Caco-2 (cell line): Measurements from ENCODE around the gene NUDCD2. TPM values are rescaled to one million over a fixed set of nuclear protein-coding genes. Genes with fewer than 3 reads are reported as not detected.

Experiments used
- BruUV-seq: library from RNA; stranded (reverse); fragments of 400-500 nt; replicated peaks from 2 replicates; lab custom pipeline; 2021; lab: Mats Ljungman, UMichigan
- CTCF ChIA-PET: fragments of 300-600 bp; sonication (Branson Sonifier 250); formaldehyde crosslinking; loops from one replicate; lab custom pipeline; 2022; ENCODE audit warnings: antibody characterized with exemption; lab: Charles Lee
- POLR2A ChIA-PET: fragments of 300-600 bp; sonication (Branson Sonifier 250); formaldehyde crosslinking; loops from one replicate; lab custom pipeline; 2022; ENCODE audit warnings: antibody characterized with exemption; lab: Charles Lee
- DNase-seq, 2 experiments: peaks; one replicate each; pipeline versions ENCODE4 v3.0.0 to v3.0.0-alpha.2; 2020 to 2022
- H3K27me3 ChIP-seq: replicated peaks from 2 replicates; pipeline ENCODE4 v1.6.0; 2011; ENCODE audit warnings: low read length; ENCODE audit not compliant: control insufficient read depth, insufficient read depth
- H3K36me3 ChIP-seq: 2 replicates; pipeline ENCODE4 v1.5.1; 2011; ENCODE audit warnings: low read length; ENCODE audit not compliant: control insufficient read depth, insufficient read depth
- H3K4me1 ChIP-seq: fragments of 250-450 bp; sonication (Bioruptor Pico); 2 replicates; pipeline ENCODE4 v1.5.1; 2020; ENCODE audit warnings: mild to moderate bottlenecking
- H3K4me3 ChIP-seq: 2 replicates; pipeline ENCODE4 v1.5.1; 2011; ENCODE audit warnings: low read depth, mild to moderate bottlenecking, control low read depth, low read length
- H3K9me3 ChIP-seq: fragments of 250-450 bp; sonication (Bioruptor Pico); 2 replicates; pipeline ENCODE4 v1.5.1; 2020; ENCODE audit warnings: mild to moderate bottlenecking, moderate library complexity
- H3K27ac Mint-ChIP-seq: one replicate; pipeline ENCODE4 v1.8.0; 2022; ENCODE audit warnings: mixed read lengths; ENCODE audit not compliant: unreplicated experiment
- H3K27me3 Mint-ChIP-seq: one replicate; pipeline ENCODE4 v1.8.0; 2022; ENCODE audit warnings: mixed read lengths; ENCODE audit not compliant: insufficient read depth, unreplicated experiment
- H3K36me3 Mint-ChIP-seq: one replicate; pipeline ENCODE4 v1.8.0; 2022; ENCODE audit warnings: mild to moderate bottlenecking, mixed read lengths; ENCODE audit not compliant: insufficient read depth, unreplicated experiment
- H3K4me1 Mint-ChIP-seq: one replicate; pipeline ENCODE4 v1.8.0; 2022; ENCODE audit warnings: low read depth, mixed read lengths; ENCODE audit not compliant: unreplicated experiment
- H3K4me3 Mint-ChIP-seq: one replicate; pipeline ENCODE4 v1.8.0; 2022; ENCODE audit warnings: mild to moderate bottlenecking, moderate library complexity, mixed read lengths; ENCODE audit not compliant: unreplicated experiment
- H3K9me3 Mint-ChIP-seq: one replicate; pipeline ENCODE4 v1.8.0; 2022; ENCODE audit warnings: mixed read lengths; ENCODE audit not compliant: unreplicated experiment
- CTCF ChIP-seq, 2 experiments: fragments of 200-600 bp in 1 of 2; IDR thresholded peaks; 1 replicate in 1 of 2; 2 replicates in 1 of 2; pipeline versions ENCODE4 v1.5.1 to v1.8.0; 2011 to 2022; ENCODE audit warnings: antibody characterized with exemption in 1 of 2, control low read depth in 1 of 2, inconsistent platforms in 1 of 2, low read depth in 1 of 2, low read length in 1 of 2, mild to moderate bottlenecking in 1 of 2, moderate library complexity in 1 of 2; ENCODE audit not compliant: insufficient read depth in 1 of 2, severe bottlenecking in 1 of 2, unreplicated experiment in 1 of 2
- intact Hi-C: fragments of 100-400 bp; cut with micrococcal nuclease; formaldehyde crosslinking; loops from one replicate; pipeline ENCODE4 v1.10.0; 2022; ENCODE audit not compliant: unreplicated experiment
- total RNA-seq: library from RNA; stranded (reverse); gene quantifications from 2 replicates; pipeline ENCODE4 v1.2.3, GENCODE V29; 2022

NUDCD2 gene
- total RNA-seq, 1 experiment from 2014 or later = 50.0 TPM

- no peaks in the 10 kb centered on the region for H3K9me3 ChIP-seq
- H3K4me3 Mint-ChIP-seq = no peak overlapping the region
- no peaks in the 10 kb centered on the region for H3K27me3 ChIP-seq
- no peaks in the 10 kb centered on the region for H3K9me3 Mint-ChIP-seq
- peaks cover 2% of the 10 kb centered on the region; the same call in 1 of the 2 replicates for H3K36me3 ChIP-seq
- H3K27me3 Mint-ChIP-seq = no peaks in the 10 kb centered on the region
- TF ChIP-seq CTCF (IDR thresholded peaks at IDR 0.05; ENCODE audit: insufficient read depth in 1 of 2, low read depth in 1 of 2, low read length in 1 of 2, severe bottlenecking in 1 of 2, unreplicated experiment in 1 of 2) = no peak
- ChIA-PET POLR2A (no interaction called here), CTCF (no interaction called here)
- DNase-seq = no peak
- no peak overlapping the region for H3K27ac Mint-ChIP-seq
- no peaks in the 10 kb centered on the region; the same call in 1 of the 2 replicates for H3K4me1 ChIP-seq
- TSS peak; percentile 1 for BruUV-seq
- H3K4me1 Mint-ChIP-seq = no peaks in the 10 kb centered on the region
- intact Hi-C loops = no loop called here
- H3K4me3 ChIP-seq = no peak overlapping the region
- H3K36me3 Mint-ChIP-seq = peaks cover 81% of the 10 kb centered on the region
Measured at GRCh38 chr5:163444526-163444925, 15.4 kb downstream of the NUDCD2 start.

GRCh38 chr5:163440954-163441353 lies 18.9 kb downstream of the NUDCD2 start:
- ChIA-PET CTCF (no interaction called here), POLR2A (no interaction called here)
- no peaks in the 10 kb centered on the region for H3K4me1 Mint-ChIP-seq
- H3K36me3 Mint-ChIP-seq = peaks cover 69% of the 10 kb centered on the region
- Histone ChIP-seq H3K27me3 (no peaks in the 10 kb centered on the region), H3K36me3 (peaks cover 2% of the 10 kb centered on the region; the same call in 1 of the 2 replicates), H3K9me3 (no peaks in the 10 kb centered on the region), H3K4me3 (no peak overlapping the region), H3K4me1 (peaks cover 4% of the 10 kb centered on the region; the same call in 1 of the 2 replicates)
- H3K9me3 Mint-ChIP-seq = no peaks in the 10 kb centered on the region
- intact Hi-C loops = no loop called here
- no peak for DNase-seq
- BruUV-seq = no TSS peak
- no peak overlapping the region for H3K27ac Mint-ChIP-seq
- no peak overlapping the region for H3K4me3 Mint-ChIP-seq
- H3K27me3 Mint-ChIP-seq = no peaks in the 10 kb centered on the region
- TF ChIP-seq CTCF (IDR thresholded peaks at IDR 0.05; ENCODE audit: insufficient read depth in 1 of 2, low read depth in 1 of 2, low read length in 1 of 2, severe bottlenecking in 1 of 2, unreplicated experiment in 1 of 2) = no peak

- peak overlapping the region; percentile 89 for H3K27ac Mint-ChIP-seq
- H3K4me3 ChIP-seq = peak overlapping the region; percentile 74
- peaks cover 57% of the 10 kb centered on the region for H3K36me3 Mint-ChIP-seq
- no peak for DNase-seq
- no peak for TF ChIP-seq CTCF (IDR thresholded peaks at IDR 0.05; ENCODE audit: insufficient read depth in 1 of 2, low read depth in 1 of 2, low read length in 1 of 2, severe bottlenecking in 1 of 2, unreplicated experiment in 1 of 2)
- no peaks in the 10 kb centered on the region for H3K27me3 Mint-ChIP-seq
- H3K36me3 ChIP-seq = peaks cover 2% of the 10 kb centered on the region; the same call in 1 of the 2 replicates
- intact Hi-C loops = no loop called here
- CTCF ChIA-PET = no interaction called here
- no TSS peak for BruUV-seq
- peak overlapping the region; percentile 90 for H3K4me3 Mint-ChIP-seq
- H3K4me1 ChIP-seq = peaks cover 4% of the 10 kb centered on the region; the same call in 1 of the 2 replicates
- H3K4me1 Mint-ChIP-seq = no peaks in the 10 kb centered on the region
- no peaks in the 10 kb centered on the region for H3K27me3 ChIP-seq
- H3K9me3 Mint-ChIP-seq = no peaks in the 10 kb centered on the region
- H3K9me3 ChIP-seq = no peaks in the 10 kb centered on the region
- POLR2A ChIA-PET = interaction anchor here (3.4 kb wide), 1 partner anchor 21 kb away, joined by 120 read pairs; the partner anchor contains the start of genes HMMR and NUDCD2
Measured at GRCh38 chr5:163439092-163439425, 20.8 kb downstream of the NUDCD2 start.
